ENCODE results near the gene LRMDA.

DNA sequence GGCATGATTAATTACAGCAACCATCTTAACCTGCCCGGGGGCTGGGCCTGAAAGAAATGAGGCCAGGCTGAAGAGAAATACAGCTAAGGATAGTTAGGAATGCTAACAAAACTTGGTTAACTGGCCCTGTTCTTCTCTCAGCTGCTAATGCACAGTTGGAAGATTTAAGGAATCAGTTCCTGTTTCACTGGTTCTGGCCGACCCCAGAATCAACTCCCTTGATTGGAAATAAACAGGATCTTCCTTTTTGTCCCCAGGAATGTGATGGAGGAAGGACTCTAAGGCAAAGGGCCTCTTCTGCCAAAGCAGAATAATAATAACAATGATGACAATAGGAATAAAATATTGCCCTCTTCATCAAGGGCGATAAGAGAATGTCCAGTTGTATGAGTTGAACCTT lies 3.5 kb upstream of the LRMDA start:
- TF ChIP-seq, protein P1, sequence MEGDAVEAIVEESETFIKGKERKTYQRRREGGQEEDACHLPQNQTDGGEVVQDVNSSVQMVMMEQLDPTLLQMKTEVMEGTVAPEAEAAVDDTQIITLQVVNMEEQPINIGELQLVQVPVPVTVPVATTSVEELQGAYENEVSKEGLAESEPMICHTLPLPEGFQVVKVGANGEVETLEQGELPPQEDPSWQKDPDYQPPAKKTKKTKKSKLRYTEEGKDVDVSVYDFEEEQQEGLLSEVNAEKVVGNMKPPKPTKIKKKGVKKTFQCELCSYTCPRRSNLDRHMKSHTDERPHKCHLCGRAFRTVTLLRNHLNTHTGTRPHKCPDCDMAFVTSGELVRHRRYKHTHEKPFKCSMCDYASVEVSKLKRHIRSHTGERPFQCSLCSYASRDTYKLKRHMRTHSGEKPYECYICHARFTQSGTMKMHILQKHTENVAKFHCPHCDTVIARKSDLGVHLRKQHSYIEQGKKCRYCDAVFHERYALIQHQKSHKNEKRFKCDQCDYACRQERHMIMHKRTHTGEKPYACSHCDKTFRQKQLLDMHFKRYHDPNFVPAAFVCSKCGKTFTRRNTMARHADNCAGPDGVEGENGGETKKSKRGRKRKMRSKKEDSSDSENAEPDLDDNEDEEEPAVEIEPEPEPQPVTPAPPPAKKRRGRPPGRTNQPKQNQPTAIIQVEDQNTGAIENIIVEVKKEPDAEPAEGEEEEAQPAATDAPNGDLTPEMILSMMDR (IDR thresholded peaks at IDR 0.05), result no peak
- no peak for TF ChIP-seq POLR2A (IDR thresholded peaks at IDR 0.05)
